HEK293T (cell line): ENCODE data around the gene TEC.

ENCODE experiments used
- CTCF ChIA-PET: fragments of 350-600 bp; formaldehyde crosslinking; extraction: SDS; loops from one replicate; lab custom pipeline; 2021; ENCODE audit warnings: antibody characterized with exemption, inconsistent platforms; lab: Yijun Ruan, JAX
- POLR2A ChIA-PET: fragments of 350-600 bp; formaldehyde crosslinking; extraction: SDS; loops from one replicate; lab custom pipeline; 2020; ENCODE audit warnings: antibody characterized with exemption, inconsistent platforms; lab: Yijun Ruan, JAX
- DNase-seq: peaks from one replicate; pipeline ENCODE4 v3.0.0; 2012; ENCODE audit warnings: mixed read lengths; ENCODE audit errors: extremely low spot score
- ARNT ChIP-seq: fragments of 450-650 bp; IDR thresholded peaks from 2 replicates; pipeline ENCODE4 v1.6.1; 2017; ENCODE audit warnings: mild to moderate bottlenecking
- BHLHE40 ChIP-seq: fragments of 450-650 bp; IDR thresholded peaks from 2 replicates; pipeline ENCODE4 v1.6.1; 2016; ENCODE audit warnings: mild to moderate bottlenecking, moderate library complexity, borderline replicate concordance
- CTBP1 ChIP-seq: fragments of 450-650 bp; IDR thresholded peaks from 2 replicates; pipeline ENCODE4 v1.6.1; 2016; ENCODE audit warnings: borderline replicate concordance
- ELF4 ChIP-seq: fragments of 450-650 bp; IDR thresholded peaks from 2 replicates; pipeline ENCODE4 v1.6.1; 2017; ENCODE audit warnings: antibody characterized with exemption
- FOXA1 ChIP-seq: fragments of 450-650 bp; IDR thresholded peaks from 2 replicates; pipeline ENCODE4 v1.6.1; 2016; ENCODE audit warnings: mild to moderate bottlenecking
- FOXK2 ChIP-seq: fragments of 450-650 bp; IDR thresholded peaks from 2 replicates; pipeline ENCODE4 v1.6.1; 2016; ENCODE audit warnings: mild to moderate bottlenecking
- FOXM1 ChIP-seq: fragments of 450-650 bp; IDR thresholded peaks from 2 replicates; pipeline ENCODE4 v1.6.1; 2017; ENCODE audit warnings: mild to moderate bottlenecking, borderline replicate concordance
- HDGF ChIP-seq: fragments of 450-650 bp; IDR thresholded peaks from 2 replicates; pipeline ENCODE4 v1.6.1; 2017; ENCODE audit warnings: antibody characterized with exemption, borderline replicate concordance
- L3MBTL2 ChIP-seq: fragments of 450-650 bp; conservative IDR thresholded peaks from 2 replicates; pipeline ENCODE4 v1.6.1; 2016; ENCODE audit warnings: mild to moderate bottlenecking
- LEF1 ChIP-seq: fragments of 450-650 bp; IDR thresholded peaks from 2 replicates; pipeline ENCODE4 v1.6.1; 2017; ENCODE audit warnings: mild to moderate bottlenecking, borderline replicate concordance
- NFRKB ChIP-seq: fragments of 450-650 bp; IDR thresholded peaks from 2 replicates; pipeline ENCODE4 v1.6.1; 2016; ENCODE audit warnings: mild to moderate bottlenecking, moderate library complexity
- PKNOX1 ChIP-seq: fragments of 450-650 bp; IDR thresholded peaks from 2 replicates; pipeline ENCODE4 v1.6.1; 2016
- SP1 ChIP-seq: fragments of 450-650 bp; IDR thresholded peaks from 2 replicates; pipeline ENCODE4 v1.6.1; 2017
- SUZ12 ChIP-seq: fragments of 450-650 bp; IDR thresholded peaks from 2 replicates; pipeline ENCODE4 v1.6.1; 2016; ENCODE audit warnings: mild to moderate bottlenecking
- TARDBP ChIP-seq: fragments of 450-650 bp; IDR thresholded peaks from 2 replicates; pipeline ENCODE4 v1.6.1; 2016
- ZNF384 ChIP-seq: fragments of 450-650 bp; IDR thresholded peaks from 2 replicates; pipeline ENCODE4 v1.6.1; 2016

The TEC gene

GRCh38 chr4:48235050-48235449, 34.6 kb downstream of the TEC start:
- no peak for TF ChIP-seq L3MBTL2
- DNase-seq = no peak
- POLR2A ChIA-PET = no interaction called here
- CTCF ChIA-PET = interaction anchor here (0.7 kb wide), 1 partner anchor 31 kb away, joined by 3 read pairs; no protein-coding TSS in a partner anchor

- ChIA-PET POLR2A (no interaction called here), CTCF (interaction anchor here (0.7 kb wide), 1 partner anchor 30 kb away, joined by 3 read pairs; no protein-coding TSS in a partner anchor)
- DNase-seq = no peak
- TF ChIP-seq SUZ12 (no peak), LEF1 (no peak), TARDBP (no peak), SP1 (no peak), BHLHE40 (no peak), PKNOX1 (no peak), CTBP1 (no peak), FOXM1 (no peak), L3MBTL2 (no peak), ELF4 (no peak), NFRKB (no peak), HDGF (no peak), ZNF384 (no peak)
Measured at GRCh38 chr4:48234575-48234974, 35.1 kb downstream of the TEC start.

- ChIA-PET POLR2A (no interaction called here), CTCF (no interaction called here)
- TF ChIP-seq ELF4 (no peak), L3MBTL2 (no peak), SP1 (no peak), NFRKB (no peak), ARNT (no peak), LEF1 (no peak), FOXK2 (no peak), PKNOX1 (no peak), ZNF384 (no peak), FOXA1 (no peak), HDGF (no peak), CTBP1 (no peak), TARDBP (no peak), SUZ12 (no peak), BHLHE40 (no peak), FOXM1 (no peak)
- no peak for DNase-seq
Measured at GRCh38 chr4:48228949-48229348, 40.7 kb downstream of the TEC start.

- ChIA-PET POLR2A (no interaction called here), CTCF (no interaction called here)
- TF ChIP-seq SUZ12 (no peak), FOXM1 (no peak), LEF1 (no peak), TARDBP (no peak), ARNT (no peak), CTBP1 (no peak)
- DNase-seq = no peak
Measured at GRCh38 chr4:48227662-48228061, 42.0 kb downstream of the TEC start.

GRCh38 chr4:48226199-48226598, 43.4 kb downstream of the TEC start:
- POLR2A ChIA-PET = no interaction called here
- no peak for DNase-seq
- TF ChIP-seq CTBP1 = no peak
- TF ChIP-seq FOXM1 = no peak
- TF ChIP-seq ARNT = no peak
- no peak for TF ChIP-seq FOXK2
- TF ChIP-seq SUZ12 = no peak
- no peak for TF ChIP-seq LEF1
- CTCF ChIA-PET = no interaction called here

GRCh38 chr4:48225368-48226141, 44.1 kb downstream of the TEC start:
- ChIA-PET CTCF (no interaction called here), POLR2A (no interaction called here)
- TF ChIP-seq FOXK2 (no peak), TARDBP (no peak), FOXM1 (no peak), L3MBTL2 (no peak), ZNF384 (no peak), FOXA1 (no peak)
- DNase-seq = no peak

- ChIA-PET POLR2A (no interaction called here), CTCF (no interaction called here)
- TF ChIP-seq FOXK2 (no peak), ELF4 (no peak), HDGF (no peak), TARDBP (no peak), PKNOX1 (no peak)
- no peak for DNase-seq
Measured at GRCh38 chr4:48224606-48225005, 45.0 kb downstream of the TEC start.
